Thoracic aorta (tissue), 2 donors: ENCODE data around the gene USP9Y. TPM values are rescaled to one million over a fixed set of nuclear protein-coding genes. Genes with fewer than 3 reads are reported as not detected.
A peak's percentile ranks its signal among the peaks of the same experiment; 100 is the strongest.
"Not testable (repeated sequence)": the region's sequence is repeated elsewhere in the genome, so short reads cannot be mapped to it uniquely, and the experiment has no call there.

Source experiments
- ATAC-seq: fragments of 150-250 bp; one replicate; pipeline ENCODE4 v1.8.0; 2017; ENCODE audit warnings: low read depth; ENCODE audit not compliant: insufficient number of reproducible peaks, low FRiP score
- DNase-seq: peaks from one replicate; pipeline ENCODE4 v3.0.0-alpha.2; 2020; ENCODE audit warnings: low spot score
- H3K27ac ChIP-seq, 2 donors: fragments of 200-600 bp; sonication (generic); 1 replicate in 1 of 2; 2 replicates in 1 of 2; pipeline ENCODE4 v1.5.1; 2016; ENCODE audit warnings: mild to moderate bottlenecking in 2 of 2, moderate library complexity in 2 of 2
- H3K27me3 ChIP-seq: fragments of 200-600 bp; sonication (generic); replicated peaks from 2 replicates; pipeline ENCODE4 v1.6.0; 2016; ENCODE audit warnings: mild to moderate bottlenecking; ENCODE audit not compliant: insufficient read depth
- H3K36me3 ChIP-seq: fragments of 200-600 bp; sonication (generic); one replicate; pipeline ENCODE4 v1.5.1; 2016
- H3K4me1 ChIP-seq, 2 donors: fragments of 200-600 bp; sonication (generic); 1 replicate in 1 of 2; 2 replicates in 1 of 2; pipeline versions ENCODE4 v1.5.1 to v1.6.0; 2016; ENCODE audit warnings: low read depth in 2 of 2, mild to moderate bottlenecking in 1 of 2; ENCODE audit not compliant: control insufficient read depth in 1 of 2
- H3K4me3 ChIP-seq: fragments of 200-600 bp; sonication (generic); 2 replicates; pipeline ENCODE4 v1.5.1; 2016; ENCODE audit warnings: mild to moderate bottlenecking
- H3K9me3 ChIP-seq: fragments of 200-600 bp; sonication (generic); 2 replicates; pipeline ENCODE4 v1.5.1; 2016
- CTCF ChIP-seq: fragments of 200-600 bp; sonication (generic); IDR thresholded peaks from one replicate; pipeline ENCODE4 v1.5.1; 2019; ENCODE audit warnings: antibody characterized with exemption
- total RNA-seq, 2 donors: library from RNA; depleted of rRNA; stranded (reverse); fragments of >200 nt; gene quantifications; one replicate each; pipeline versions ENCODE4 v1.1.0 to v1.2.3, GENCODE V29; 2016

USP9Y gene
- 10 to 100 TPM; 22.2 to 34.4 TPM for total RNA-seq

GRCh38 chrY:12701181-12701695 is at the start of gene USP9Y:
TSS of gene USP9Y (plus strand) at chrY:12701231. CDS start at chrY:12709448, 8,217 bp downstream.
- TF ChIP-seq CTCF: no peak
- DNase-seq: no peak
- no peak for ATAC-seq
- H3K4me1 ChIP-seq: no peaks in the 10 kb centered on the region
- no peak within 1 kb of the TSS for H3K4me3 ChIP-seq
- no peak within 1 kb of the TSS for H3K27ac ChIP-seq
- no peaks in the 10 kb centered on the region for H3K9me3 ChIP-seq
- no peaks in the 10 kb centered on the region for H3K36me3 ChIP-seq
- H3K27me3 ChIP-seq: no peaks in the 10 kb centered on the region

- Histone ChIP-seq H3K27ac (peak overlapping the region; percentile 43 to 60), H3K4me3 (no peak overlapping the region), H3K36me3 (no peaks in the 10 kb centered on the region), H3K27me3 (no peaks in the 10 kb centered on the region), H3K9me3 (no peaks in the 10 kb centered on the region), H3K4me1 (no peaks in the 10 kb centered on the region)
- TF ChIP-seq CTCF: no peak
- ATAC-seq (peak; percentile 36), DNase-seq (no peak)
Observed at GRCh38 chrY:12651621-12652036, 49.4 kb upstream of the USP9Y start.

GRCh38 chrY:12661745-12662681 is 39.0 kb upstream of the USP9Y start:
- peak; percentile 75 for ATAC-seq

GRCh38 chrY:12662745-12663591 is 38.1 kb upstream of the USP9Y start:
- Histone ChIP-seq H3K27ac (peak overlapping the region; percentile 74 to 83), H3K36me3 (no peaks in the 10 kb centered on the region), H3K9me3 (no peaks in the 10 kb centered on the region), H3K27me3 (no peaks in the 10 kb centered on the region), H3K4me3 (peak overlapping the region; percentile 86), H3K4me1 (peaks cover 0 to 5% of the 10 kb centered on the region in 2 donors)
- DNase-seq (peak; percentile 1), ATAC-seq (no peak)
- no peak for TF ChIP-seq CTCF

More at GRCh38 chrY:12661745-12662681, 39.0 kb upstream of the USP9Y start:
- Histone ChIP-seq H3K27me3 (no peaks in the 10 kb centered on the region), H3K4me3 (peak overlapping the region; percentile 86), H3K27ac (peak overlapping the region; percentile 74 to 88), H3K9me3 (no peaks in the 10 kb centered on the region), H3K36me3 (no peaks in the 10 kb centered on the region), H3K4me1 (peaks cover 0 to 5% of the 10 kb centered on the region in 2 donors)
- peak; percentile 11 for DNase-seq
- no peak for TF ChIP-seq CTCF

- not testable (repeated sequence) for H3K27ac ChIP-seq, DNase-seq
- peak overlapping the region; percentile 86 for H3K4me3 ChIP-seq
Observed at GRCh38 chrY:12663845-12664244, 37.2 kb upstream of the USP9Y start.

More at GRCh38 chrY:12663845-12664244, 37.2 kb upstream of the USP9Y start:
- not testable (repeated sequence) for H3K27me3 ChIP-seq, H3K4me1 ChIP-seq, H3K9me3 ChIP-seq, H3K36me3 ChIP-seq, ATAC-seq
